Measurements from ENCODE around the gene TMEM88.
"Not testable (repeated sequence)": the region's sequence is repeated elsewhere in the genome, so short reads cannot be mapped to it uniquely, and the experiment has no call there.

Gene TMEM88

GRCh38 chr17:7855660-7856010, 769 bp downstream of the TMEM88 start:
- no peak overlapping the region for H3K4me3 ChIP-seq (ENCODE audit: low read depth, low read length)

- H3K4me3 ChIP-seq (ENCODE audit: low read depth, low read length): peak overlapping the region; percentile 90
Observed at GRCh38 chr17:7856011-7856810, 1.3 kb downstream of the TMEM88 start.

GRCh38 chr17:7856811-7857712, 2.2 kb downstream of the TMEM88 start, which contains the start of gene NAA38:
Gene NAA38, minus strand, starts transcription at chr17:7857559. Its CDS starts 96 bp downstream, at chr17:7857463.
- peak within 1 kb of the TSS; percentile 90 for H3K4me3 ChIP-seq (ENCODE audit: low read depth, low read length)

GRCh38 chr17:7857713-7858521, 3.1 kb downstream of the TMEM88 start, which contains the start of gene CYB5D1:
Gene CYB5D1, plus strand, starts transcription at chr17:7858003. Its CDS starts 132 bp downstream, at chr17:7858135.
- peak within 1 kb of the TSS; percentile 90 for H3K4me3 ChIP-seq (ENCODE audit: low read depth, low read length)

- peak overlapping the region; percentile 90 for H3K4me3 ChIP-seq (ENCODE audit: low read depth, low read length)
Observed at GRCh38 chr17:7858522-7858810, 3.6 kb downstream of the TMEM88 start.

- peak overlapping the region; percentile 90 for H3K4me3 ChIP-seq (ENCODE audit: low read depth, low read length)
Observed at GRCh38 chr17:7859028-7859427, 4.2 kb downstream of the TMEM88 start.

- H3K4me3 ChIP-seq (ENCODE audit: low read depth, low read length): no peak overlapping the region
Observed at GRCh38 chr17:7862692-7863437, 8.0 kb downstream of the TMEM88 start.

GRCh38 chr17:7864384-7864783, 9.5 kb downstream of the TMEM88 start:
- H3K4me3 ChIP-seq (ENCODE audit: low read depth, low read length): not testable (repeated sequence)

GRCh38 chr17:7864995-7865650, 10.3 kb downstream of the TMEM88 start:
- H3K4me3 ChIP-seq (ENCODE audit: low read depth, low read length): no peak overlapping the region

GRCh38 chr17:7867881-7868329, 13.0 kb downstream of the TMEM88 start:
- no peak overlapping the region for H3K4me3 ChIP-seq (ENCODE audit: low read depth, low read length)

GRCh38 chr17:7873051-7873450, 18.2 kb downstream of the TMEM88 start:
- no peak overlapping the region for H3K4me3 ChIP-seq (ENCODE audit: low read depth, low read length)

- H3K4me3 ChIP-seq (ENCODE audit: low read depth, low read length): no peak overlapping the region
Observed at GRCh38 chr17:7875804-7876370, 21.0 kb downstream of the TMEM88 start.

- H3K4me3 ChIP-seq (ENCODE audit: low read depth, low read length): no peak overlapping the region
Observed at GRCh38 chr17:7878234-7878633, 23.4 kb downstream of the TMEM88 start.

- H3K4me3 ChIP-seq (ENCODE audit: low read depth, low read length): no peak overlapping the region
Observed at GRCh38 chr17:7880076-7880868, 25.4 kb downstream of the TMEM88 start.

- no peak overlapping the region for H3K4me3 ChIP-seq (ENCODE audit: low read depth, low read length)
Observed at GRCh38 chr17:7881276-7882054, 26.6 kb downstream of the TMEM88 start.

GRCh38 chr17:7882068-7882467, 27.2 kb downstream of the TMEM88 start:
- no peak overlapping the region for H3K4me3 ChIP-seq (ENCODE audit: low read depth, low read length)

GRCh38 chr17:7882629-7883028, 27.8 kb downstream of the TMEM88 start:
- H3K4me3 ChIP-seq (ENCODE audit: low read depth, low read length): no peak overlapping the region
